BLaER1 treated with 17β-estradiol and CSF1 and Interleukin-3, amounts not matched to agents 10 nM and 100 nM (cell line): ENCODE results near the gene ENTPD8.

ENCODE experiments used
- H3K27ac ChIP-seq, 11 experiments: shearing (Covaris generic); formaldehyde crosslinking; 2 replicates each; pipeline ENCODE4 v1.8.1; 2022
- H3K27me3 ChIP-seq, 11 experiments: shearing (Covaris generic); formaldehyde crosslinking; 2 replicates each; pipeline ENCODE4 v1.8.1; 2022
- H3K36me3 ChIP-seq, 11 experiments: shearing (Covaris generic); formaldehyde crosslinking; 2 replicates each; pipeline ENCODE4 v1.8.1; 2022
- H3K4me1 ChIP-seq, 10 experiments: shearing (Covaris generic); formaldehyde crosslinking; 2 replicates each; pipeline ENCODE4 v1.8.1; 2022
- H3K4me2 ChIP-seq, 11 experiments: shearing (Covaris generic); formaldehyde crosslinking; 2 replicates each; pipeline ENCODE4 v1.8.1; 2022
- H3K4me3 ChIP-seq, 10 experiments: shearing (Covaris generic); formaldehyde crosslinking; 2 replicates each; pipeline ENCODE4 v1.8.1; 2022
- H3K9ac ChIP-seq, 11 experiments: shearing (Covaris generic); formaldehyde crosslinking; 2 replicates each; pipeline ENCODE4 v1.8.1; 2022
- H3K9me3 ChIP-seq, 11 experiments: shearing (Covaris generic); formaldehyde crosslinking; replicated peaks in 1 of 11; 2 replicates each; pipeline ENCODE4 v1.8.1; 2022
- H4K20me1 ChIP-seq, 11 experiments: shearing (Covaris generic); formaldehyde crosslinking; 2 replicates each; pipeline ENCODE4 v1.8.1; 2022
- Cebpa-rat ChIP-seq, 11 experiments: shearing (Covaris generic); IDR thresholded peaks; 2 replicates each; pipeline ENCODE4 v1.8.1; 2022

ENTPD8 gene

DNA sequence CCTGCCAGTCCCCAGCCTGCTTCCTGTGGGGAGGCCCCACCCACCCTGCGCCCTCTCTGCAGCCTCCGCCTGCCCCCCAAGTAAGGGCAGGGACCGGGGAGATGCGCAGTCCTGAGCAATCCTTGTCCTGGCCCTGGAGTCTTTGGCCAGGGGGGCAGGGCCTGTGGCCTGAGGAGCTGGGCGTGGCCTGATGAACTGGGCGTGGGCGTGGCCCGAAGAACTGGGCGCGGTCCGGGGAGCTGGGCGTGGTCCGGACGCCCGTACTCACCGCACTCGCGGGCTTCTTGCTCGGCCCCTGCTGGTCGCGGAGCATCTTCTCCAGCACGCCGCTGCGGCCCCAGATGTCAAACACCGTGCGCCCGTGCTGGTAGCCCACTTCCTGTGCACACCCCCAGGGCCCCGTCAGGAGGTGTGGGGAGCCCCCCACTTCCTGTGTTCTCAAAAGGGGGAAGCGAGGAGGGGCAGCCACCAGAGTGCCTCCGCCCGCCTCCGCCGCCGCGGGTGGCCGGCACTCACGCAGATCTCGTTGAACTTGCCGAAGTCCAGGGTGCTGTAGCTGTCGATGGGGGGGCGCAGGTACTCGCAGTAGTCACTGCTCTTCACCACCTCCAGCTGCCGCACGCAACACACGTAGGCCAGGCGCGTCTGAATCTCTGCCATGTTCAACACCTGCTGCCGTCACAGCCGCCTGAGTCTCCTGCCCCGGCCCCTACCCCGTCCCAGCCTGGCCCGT is 20.7 kb upstream of the ENTPD8 start:
- H3K27me3 ChIP-seq: peaks cover 0 to 14% (median 12%) of the 10 kb centered on the region in 11 experiments; a peak in 14 of 22 replicates

DNA sequence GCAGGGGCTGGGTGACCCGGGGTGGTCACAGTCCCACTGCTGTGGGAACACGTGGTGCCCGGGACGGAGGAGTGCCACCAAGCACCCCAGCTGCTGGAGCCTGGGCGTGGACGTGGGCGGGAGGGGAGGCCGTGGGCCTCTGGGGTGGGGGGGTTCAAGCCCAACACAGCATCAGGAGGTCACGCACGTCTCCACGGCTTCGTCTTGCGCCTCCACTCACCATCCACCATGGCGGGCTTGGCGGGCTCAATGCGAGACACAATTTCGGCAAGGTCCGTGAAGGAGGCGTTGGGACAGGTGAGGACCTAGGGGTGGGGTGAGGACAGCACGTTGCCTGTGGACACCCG is 20.1 kb upstream of the ENTPD8 start:
- Histone ChIP-seq H3K4me2 (peak overlapping the region in 10 of 11 experiments; percentile 66 to 100 (median 93); a peak in 20 of 22 replicates), H3K27ac (no peak overlapping the region), H3K9ac (no peak overlapping the region), H3K27me3 (peaks cover 0 to 14% (median 12%) of the 10 kb centered on the region in 11 experiments; a peak in 14 of 22 replicates), H3K36me3 (peaks cover 0 to 14% (median 8%) of the 10 kb centered on the region in 11 experiments; a peak in 11 of 22 replicates), H3K9me3 (0 out of 22 replicates have a peak, but pooled peaks cover 0 to 5% (median 0%) of the 10 kb centered on the region in 11 experiments), H3K4me3 (peak overlapping the region in 1 of 10 experiments; percentile 50; a peak in 1 of 20 replicates), H4K20me1 (peaks cover 0 to 40% (median 24%) of the 10 kb centered on the region in 11 experiments; a peak in 19 of 22 replicates), H3K4me1 (peaks cover 42 to 65% (median 61%) of the 10 kb centered on the region in 10 experiments)
- no peak for TF ChIP-seq Cebpa-rat (IDR thresholded peaks at IDR 0.05)

More for the DNA sequence above, 20.7 kb upstream of the ENTPD8 start:
- Histone ChIP-seq H4K20me1 (peaks cover 0 to 35% (median 19%) of the 10 kb centered on the region in 11 experiments; a peak in 19 of 22 replicates), H3K9me3 (0 out of 22 replicates have a peak, but pooled peaks cover 0 to 5% (median 0%) of the 10 kb centered on the region in 11 experiments), H3K4me1 (peaks cover 37 to 60% (median 56%) of the 10 kb centered on the region in 10 experiments), H3K4me2 (peak overlapping the region; percentile 66 to 99 (median 86)), H3K4me3 (peak overlapping the region in 5 of 10 experiments; percentile 16 to 50 (median 39); a peak in 11 of 20 replicates), H3K36me3 (peaks cover 0 to 10% (median 7%) of the 10 kb centered on the region in 11 experiments; a peak in 11 of 22 replicates), H3K9ac (peak overlapping the region in 7 of 11 experiments; percentile 3 to 42 (median 16); a peak in 7 of 22 replicates), H3K27ac (peak overlapping the region in 5 of 11 experiments; percentile 16 to 48 (median 39); a peak in 7 of 22 replicates)
- TF ChIP-seq Cebpa-rat (IDR thresholded peaks at IDR 0.05): no peak

DNA sequence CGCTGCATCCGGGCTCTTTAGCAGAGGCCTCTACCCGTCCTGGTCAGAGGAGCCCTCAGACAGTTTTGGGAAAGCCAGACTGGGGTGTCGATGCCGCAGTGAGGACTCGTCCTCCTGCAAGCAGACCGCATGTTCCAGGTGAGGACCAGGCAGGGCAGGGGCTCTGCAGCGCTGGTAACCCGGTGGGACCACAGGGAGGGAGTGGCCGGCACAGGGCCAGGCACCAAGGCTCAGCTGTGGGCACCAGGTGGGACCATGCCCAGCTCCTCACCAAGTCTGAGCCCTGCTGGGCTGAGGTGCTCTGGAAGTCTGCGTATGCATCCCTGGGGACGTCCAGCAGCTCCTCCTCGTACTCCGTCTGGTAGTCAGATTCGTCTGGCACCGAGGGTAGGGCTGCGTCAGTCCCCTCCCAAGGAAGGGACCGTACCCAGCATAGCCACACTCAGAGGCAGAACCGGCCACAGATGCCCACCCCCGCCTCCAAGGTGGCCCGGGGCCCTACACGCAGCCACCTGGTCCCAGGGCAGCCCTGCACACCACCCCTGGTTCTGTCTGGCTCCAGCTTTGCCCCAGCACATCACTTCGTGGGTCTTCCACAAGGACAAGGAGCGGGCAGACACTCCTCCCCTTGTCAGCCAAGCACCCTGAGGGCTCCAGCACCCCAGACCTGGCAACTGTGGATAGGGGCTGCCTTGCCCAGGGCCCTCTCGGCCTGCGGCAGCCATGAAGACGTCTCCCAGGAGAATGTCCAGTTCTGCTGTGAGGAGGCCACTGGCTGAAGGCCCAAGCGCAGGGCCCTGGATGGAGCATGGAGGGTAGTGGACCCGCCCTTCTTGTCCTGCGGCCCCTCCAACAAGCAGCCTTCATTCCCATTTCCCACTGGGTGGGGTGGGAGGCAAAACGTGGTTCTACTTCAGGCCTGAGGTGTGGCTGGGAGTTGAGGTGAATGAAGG is 19.5 kb upstream of the ENTPD8 start:
- Histone ChIP-seq H3K27ac (peak overlapping the region in 3 of 11 experiments; percentile 78 to 87 (median 80); a peak in 3 of 22 replicates), H4K20me1 (peaks cover 0 to 46% (median 31%) of the 10 kb centered on the region in 11 experiments; a peak in 19 of 22 replicates), H3K9me3 (0 out of 22 replicates have a peak, but pooled peaks cover 0 to 5% (median 0%) of the 10 kb centered on the region in 11 experiments), H3K27me3 (peaks cover 0 to 14% (median 12%) of the 10 kb centered on the region in 11 experiments; a peak in 14 of 22 replicates), H3K4me2 (peak overlapping the region; percentile 97 to 100 (median 100); a peak in 18 of 22 replicates), H3K36me3 (peaks cover 0 to 16% (median 8%) of the 10 kb centered on the region in 11 experiments; a peak in 13 of 22 replicates), H3K9ac (peak overlapping the region in 7 of 11 experiments; percentile 29 to 90 (median 87); a peak in 6 of 22 replicates), H3K4me1 (peaks cover 49 to 71% (median 68%) of the 10 kb centered on the region in 10 experiments), H3K4me3 (no peak overlapping the region)
- TF ChIP-seq Cebpa-rat (IDR thresholded peaks at IDR 0.05): no peak

DNA sequence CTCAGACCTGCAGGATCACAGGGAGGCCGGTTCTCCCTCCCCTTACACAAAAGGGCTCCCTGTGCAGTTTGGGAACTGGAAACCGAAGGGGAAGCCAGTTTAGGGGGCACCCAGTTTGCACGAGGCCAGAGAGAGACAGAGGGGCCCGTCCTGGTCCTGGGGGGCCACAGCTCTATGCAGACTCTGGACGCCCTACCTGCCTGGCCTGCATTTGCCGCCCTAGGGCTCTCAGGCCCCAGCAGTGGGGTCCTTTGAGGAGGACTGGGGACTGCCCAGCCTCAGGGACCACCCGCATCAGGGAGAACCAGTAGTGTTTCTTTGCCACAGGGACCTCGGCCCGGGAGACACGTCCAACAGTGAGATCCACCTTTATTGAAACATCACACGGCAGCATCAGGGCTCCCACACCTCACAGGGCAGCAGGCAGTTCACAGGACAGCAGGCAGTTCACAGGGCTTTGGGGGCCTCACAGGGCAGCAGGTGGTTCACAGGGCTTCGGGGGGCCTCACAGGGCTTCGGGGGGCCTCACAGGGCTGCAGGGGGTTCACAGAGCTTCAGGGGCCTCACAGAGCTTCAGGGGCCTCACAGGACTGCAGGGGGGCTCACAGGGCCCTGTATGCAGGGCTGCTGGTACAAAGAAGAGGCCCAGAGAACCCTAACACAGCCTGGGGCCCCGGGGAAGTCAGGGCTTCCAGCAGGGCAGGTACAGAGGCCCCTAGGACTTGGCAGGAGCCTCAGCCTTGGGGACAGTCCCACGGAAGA is 18.6 kb upstream of the ENTPD8 start:
- Histone ChIP-seq H3K9me3 (0 out of 22 replicates have a peak, but pooled peaks cover 0 to 5% (median 0%) of the 10 kb centered on the region in 11 experiments), H4K20me1 (peaks cover 0 to 55% (median 39%) of the 10 kb centered on the region in 11 experiments; a peak in 19 of 22 replicates), H3K4me2 (peak overlapping the region; percentile 97 to 100 (median 100)), H3K9ac (peak overlapping the region; percentile 77 to 90 (median 86)), H3K27ac (peak overlapping the region; percentile 32 to 87 (median 80); a peak in 20 of 22 replicates), H3K4me3 (peak overlapping the region; percentile 69 to 85 (median 80); a peak in 19 of 20 replicates), H3K36me3 (peaks cover 0 to 25% (median 14%) of the 10 kb centered on the region in 11 experiments; a peak in 14 of 22 replicates), H3K27me3 (peaks cover 0 to 14% (median 12%) of the 10 kb centered on the region in 11 experiments; a peak in 14 of 22 replicates), H3K4me1 (peaks cover 57 to 80% (median 76%) of the 10 kb centered on the region in 10 experiments)
- no peak for TF ChIP-seq Cebpa-rat (IDR thresholded peaks at IDR 0.05)

DNA sequence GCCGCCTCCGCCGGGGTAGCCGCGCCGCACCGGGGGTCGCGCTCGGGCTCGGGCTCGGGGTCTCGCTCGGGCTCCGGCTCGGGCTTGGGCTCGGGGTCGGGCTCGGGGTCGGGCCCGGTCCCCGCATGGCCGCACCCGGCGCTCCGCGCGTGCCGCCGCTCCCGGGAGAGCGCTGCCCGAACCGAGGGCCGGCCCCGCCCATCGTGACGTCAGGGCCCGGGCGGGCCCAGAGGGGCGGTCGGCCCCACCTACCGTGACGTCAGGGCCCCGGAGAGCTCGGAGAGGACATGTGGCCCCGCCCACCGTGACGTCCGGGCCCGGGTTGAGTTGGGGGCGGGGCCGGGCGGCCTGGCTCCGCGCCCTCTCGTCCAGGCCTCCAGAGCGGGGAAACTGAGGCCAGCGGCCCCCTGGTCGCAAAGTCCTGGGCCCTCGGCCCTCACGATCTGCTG is 18.0 kb upstream of the ENTPD8 start, which contains the start of gene NSMF:
Gene NSMF, minus strand, starts transcription at position 183 of the 449 bp plus-strand sequence. CDS start 232 bp downstream, outside the sequence.
- no peak for TF ChIP-seq Cebpa-rat (IDR thresholded peaks at IDR 0.05)
- Histone ChIP-seq H3K27me3 (peaks cover 0 to 14% (median 12%) of the 10 kb centered on the region in 11 experiments; a peak in 14 of 22 replicates), H3K9ac (peak within 1 kb of the TSS; percentile 77 to 90 (median 86)), H3K4me3 (peak within 1 kb of the TSS; percentile 69 to 85 (median 80)), H3K27ac (peak within 1 kb of the TSS; percentile 63 to 87 (median 80); a peak in 21 of 22 replicates), H4K20me1 (peaks cover 0 to 61% (median 44%) of the 10 kb centered on the region in 11 experiments; a peak in 19 of 22 replicates), H3K4me2 (peak within 1 kb of the TSS; percentile 97 to 100 (median 100)), H3K4me1 (peaks cover 63 to 86% (median 82%) of the 10 kb centered on the region in 10 experiments), H3K36me3 (peaks cover 0 to 28% (median 15%) of the 10 kb centered on the region in 11 experiments; a peak in 14 of 22 replicates), H3K9me3 (0 out of 22 replicates have a peak, but pooled peaks cover 0 to 5% (median 0%) of the 10 kb centered on the region in 11 experiments)

DNA sequence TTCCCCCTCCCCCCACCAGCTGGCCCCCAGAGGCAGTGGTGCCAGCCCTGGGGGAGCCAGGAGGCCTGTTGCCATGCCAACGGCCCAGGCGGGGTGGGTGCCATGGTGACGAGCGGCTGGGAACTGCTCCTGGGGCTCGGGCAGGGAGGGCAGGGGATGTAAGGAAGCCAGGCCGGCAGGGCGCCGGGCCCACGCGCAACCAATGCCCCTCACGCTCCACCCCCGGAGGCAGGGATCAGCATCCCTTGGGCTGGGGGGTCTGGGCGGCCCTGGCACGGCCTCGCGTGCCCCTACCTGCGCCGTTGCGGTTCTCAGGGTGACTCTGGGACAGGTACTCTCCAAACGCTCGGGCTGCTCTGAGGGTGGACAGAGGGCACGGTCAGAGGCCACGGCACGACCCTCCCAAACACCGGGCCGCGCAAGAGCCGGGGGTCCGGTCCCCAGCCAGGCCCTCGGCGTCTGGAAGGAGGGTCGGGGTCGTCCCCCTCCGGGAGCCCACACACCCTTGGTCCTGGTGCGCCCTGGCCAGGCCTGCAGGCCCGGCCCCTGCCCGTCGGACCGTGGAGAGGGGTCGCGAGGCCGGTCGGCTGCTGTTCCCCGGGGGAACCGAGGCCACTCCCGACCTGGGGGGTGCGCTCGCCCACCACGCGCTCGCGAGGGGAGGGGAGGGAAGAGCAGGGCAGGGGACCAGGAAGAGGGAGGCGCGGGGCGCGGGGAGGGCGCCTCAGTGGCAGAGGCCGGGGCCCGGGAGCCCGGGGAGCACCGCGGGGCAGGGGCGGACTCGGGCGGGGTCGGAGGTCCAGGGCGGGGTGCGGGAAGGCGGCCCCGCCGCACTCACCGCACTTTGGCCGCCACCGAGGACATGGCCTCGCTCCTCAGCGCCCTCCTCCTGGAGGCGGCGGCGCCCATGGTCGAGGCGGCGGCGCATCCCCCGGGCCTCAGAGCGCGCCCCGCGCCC is 17.3 kb upstream of the ENTPD8 start:
- H3K36me3 ChIP-seq: peaks cover 0 to 30% (median 15%) of the 10 kb centered on the region in 11 experiments; a peak in 14 of 22 replicates
- peaks cover 66 to 91% (median 86%) of the 10 kb centered on the region in 10 experiments for H3K4me1 ChIP-seq
- peaks cover 0 to 14% (median 12%) of the 10 kb centered on the region in 11 experiments; a peak in 14 of 22 replicates for H3K27me3 ChIP-seq
- no peak for TF ChIP-seq Cebpa-rat (IDR thresholded peaks at IDR 0.05)
- peak overlapping the region; percentile 97 to 100 (median 100) for H3K4me2 ChIP-seq
- 0 out of 22 replicates have a peak, but pooled peaks cover 0 to 5% (median 0%) of the 10 kb centered on the region in 11 experiments for H3K9me3 ChIP-seq
- H3K27ac ChIP-seq: peak overlapping the region; percentile 63 to 87 (median 80); a peak in 21 of 22 replicates
- H4K20me1 ChIP-seq: peaks cover 0 to 64% (median 46%) of the 10 kb centered on the region in 11 experiments; a peak in 19 of 22 replicates
- peak overlapping the region; percentile 77 to 90 (median 86) for H3K9ac ChIP-seq
- H3K4me3 ChIP-seq: peak overlapping the region; percentile 69 to 85 (median 80)
